K562 (cell line): ENCODE results near the gene PRCP. TPM values are rescaled to one million over a fixed set of nuclear protein-coding genes. Genes with fewer than 3 reads are reported as not detected.

Experiments
- ATAC-seq: fragments of 200-7000 bp; cut with Tn5 transposase; 3 replicates; pipeline ENCODE4 v1.9.1; 2020; ENCODE audit warnings: moderate library complexity
- BruUV-seq: library from RNA; stranded (reverse); fragments of 400-500 nt; replicated peaks from 2 replicates; lab custom pipeline; 2021; lab: Mats Ljungman, UMichigan
- CTCF ChIA-PET: fragments of 300-600 bp; formaldehyde crosslinking; extraction: SDS; loops from one replicate; lab custom pipeline; 2021; ENCODE audit warnings: low intra/inter-chr PET ratio; lab: Yijun Ruan, JAX
- POLR2A ChIA-PET: fragments of 300-600, 350-650 bp; sonication (Branson Sonifier 250); formaldehyde crosslinking; extraction: SDS; loops from one replicate; lab custom pipeline; 2021; ENCODE audit warnings: antibody characterized with exemption, inconsistent platforms; lab: Yijun Ruan, JAX
- DNase-seq, 4 experiments: peaks; one replicate each; pipeline versions ENCODE4 v3.0.0 to v3.0.0-alpha.2; 2011 to 2018; ENCODE audit warnings: low spot score in 3 of 4, mixed read lengths in 3 of 4; ENCODE audit errors: extremely low read depth in 1 of 4
- FAIRE-seq: peaks from 2 replicates; lab custom pipeline; 2011; peaks lifted over from hg19 to GRCh38; lab: Jason Lieb, UNC
- H2AFZ ChIP-seq: 2 replicates; pipeline ENCODE4 v1.6.0; 2011; ENCODE audit warnings: low read depth, low read length, control low read depth, inconsistent platforms
- H3K27ac ChIP-seq: fragments of 200-600 bp; 3 replicates; pipeline ENCODE4 v1.8.0; 2011; ENCODE audit warnings: low read depth, mild to moderate bottlenecking, control low read depth, inconsistent platforms, low read length, moderate library complexity, mixed read lengths; ENCODE audit errors: extremely low read depth
- H3K27me3 ChIP-seq, 2 experiments: fragments of 300-600 bp in 1 of 2; 2 replicates in 1 of 2; 3 replicates in 1 of 2; pipeline versions ENCODE4 v1.6.0 to v1.8.0; 2011; ENCODE audit warnings: inconsistent platforms in 2 of 2, low read length in 2 of 2, mild to moderate bottlenecking in 1 of 2, mixed read lengths in 1 of 2, moderate library complexity in 1 of 2; ENCODE audit not compliant: control insufficient read depth in 2 of 2, insufficient read depth in 2 of 2
- H3K36me3 ChIP-seq: fragments of 300-600 bp; 3 replicates; pipeline ENCODE4 v1.8.0; 2011; ENCODE audit warnings: mild to moderate bottlenecking, low read length, inconsistent platforms; ENCODE audit not compliant: control insufficient read depth, insufficient read depth
- H3K4me1 ChIP-seq, 2 experiments: fragments of 200-600 bp in 1 of 2; replicated peaks in 1 of 2; 2 replicates in 1 of 2; 3 replicates in 1 of 2; pipeline versions ENCODE4 v1.5.1 to v1.8.0; 2011; ENCODE audit warnings: inconsistent platforms in 2 of 2, low read length in 2 of 2, mild to moderate bottlenecking in 1 of 2, mixed read lengths in 1 of 2, moderate library complexity in 1 of 2; ENCODE audit not compliant: control insufficient read depth in 2 of 2, insufficient read depth in 2 of 2
- H3K4me2 ChIP-seq: 2 replicates; pipeline ENCODE4 v1.6.1; 2011; ENCODE audit warnings: low read length, control low read depth, inconsistent platforms, mixed read lengths; ENCODE audit not compliant: insufficient read depth
- H3K4me3 ChIP-seq: fragments of 200-600 bp; sonication (generic), shearing (Covaris generic); 2 replicates; pipeline ENCODE4 v1.5.1; 2016; ENCODE audit warnings: control low read depth, inconsistent platforms
- H3K79me2 ChIP-seq: fragments of 200-600 bp; 3 replicates; pipeline ENCODE4 v1.8.0; 2011; ENCODE audit warnings: low read length, inconsistent platforms; ENCODE audit not compliant: control insufficient read depth, insufficient read depth
- H3K9ac ChIP-seq, 2 experiments: 2 replicates each; pipeline versions ENCODE4 v1.6.0 to v1.6.1; 2011; ENCODE audit warnings: low read depth in 2 of 2, low read length in 2 of 2, control low read depth in 1 of 2, inconsistent platforms in 1 of 2, mild to moderate bottlenecking in 1 of 2, mixed read lengths in 1 of 2; ENCODE audit not compliant: insufficient read depth in 1 of 2
- H3K9me1 ChIP-seq: one replicate; pipeline ENCODE4 v1.6.0; 2011; ENCODE audit warnings: inconsistent platforms, mild to moderate bottlenecking, low read length, moderate library complexity; ENCODE audit not compliant: control insufficient read depth, insufficient read depth
- H3K9me3 ChIP-seq: replicated peaks from 2 replicates; pipeline ENCODE4 v1.5.1; 2011; ENCODE audit warnings: low read depth, low read length, inconsistent platforms; ENCODE audit not compliant: control insufficient read depth, insufficient read depth
- H4K20me1 ChIP-seq: replicated peaks from 2 replicates; pipeline ENCODE4 v1.6.1; 2011; ENCODE audit warnings: low read length, inconsistent platforms, mixed read lengths; ENCODE audit not compliant: control insufficient read depth, insufficient read depth
- ATF7 ChIP-seq: fragments of 450-650 bp; IDR thresholded peaks from 2 replicates; pipeline ENCODE4 v1.7.1; 2014; ENCODE audit warnings: mild to moderate bottlenecking, moderate library complexity
- DMBX1 ChIP-seq: fragments of 250-450 bp; sonication (Bioruptor Pico); IDR thresholded peaks from 2 replicates; pipeline ENCODE4 v1.8.0; 2022; ENCODE audit warnings: inconsistent platforms, mild to moderate bottlenecking, moderate library complexity, borderline replicate concordance
- E2F1 ChIP-seq: sonication (generic); formaldehyde crosslinking; IDR thresholded peaks from 2 replicates; pipeline ENCODE4 v1.8.1; 2023; ENCODE audit warnings: mild to moderate bottlenecking, missing genetic modification reagents, moderate library complexity
- ETS2 ChIP-seq: IDR thresholded peaks from 2 replicates; pipeline ENCODE4 v1.6.1; 2016; ENCODE audit warnings: borderline replicate concordance, missing genetic modification characterization, mild to moderate bottlenecking, moderate library complexity, missing compliant biosample characterization; ENCODE audit not compliant: poor library complexity, severe bottlenecking
- FOS ChIP-seq: IDR thresholded peaks from 3 replicates; pipeline ENCODE4 v1.6.1; 2011; ENCODE audit not compliant: insufficient read length; ENCODE audit errors: extremely low read depth
- GTF2E2 ChIP-seq: fragments of 200-800 bp; sonication (Bioruptor generic); IDR thresholded peaks from 2 replicates; pipeline ENCODE4 v1.6.1; 2016; ENCODE audit warnings: missing genetic modification characterization, missing compliant biosample characterization
- HLTF ChIP-seq: fragments of 450-650 bp; IDR thresholded peaks from 2 replicates; pipeline ENCODE4 v1.6.1; 2016
- MAX ChIP-seq: sonication (generic); formaldehyde crosslinking; IDR thresholded peaks from 2 replicates; pipeline ENCODE4 v1.9.0; 2022; ENCODE audit warnings: mild to moderate bottlenecking, missing genetic modification reagents
- MYBL2 ChIP-seq, 2 experiments: fragments of 450-650 bp in 1 of 2; sonication (generic) in 1 of 2; formaldehyde crosslinking in 1 of 2; IDR thresholded peaks; 2 replicates each; pipeline versions ENCODE4 v1.6.1 to v1.8.1; 2017 to 2022; ENCODE audit warnings: borderline replicate concordance in 1 of 2, inconsistent platforms in 1 of 2, low read depth in 1 of 2, mild to moderate bottlenecking in 1 of 2, missing genetic modification reagents in 1 of 2, moderate library complexity in 1 of 2
- NFXL1 ChIP-seq: fragments of 450-650 bp; formaldehyde crosslinking; IDR thresholded peaks from 2 replicates; pipeline ENCODE4 v1.4.0; 2021; ENCODE audit warnings: mild to moderate bottlenecking
- POLR2AphosphoS2 ChIP-seq: IDR thresholded peaks from 2 replicates; pipeline ENCODE4 v1.6.1; 2012; ENCODE audit warnings: low read length, improper control_type of control experiment
- SMAD1 ChIP-seq: fragments of 150-350 bp; IDR thresholded peaks from 2 replicates; pipeline ENCODE4 v1.6.1; 2014; ENCODE audit warnings: low read length, low read depth; ENCODE audit not compliant: partially characterized antibody
- SMARCC2 ChIP-seq: fragments of 450-650 bp; IDR thresholded peaks from 2 replicates; pipeline ENCODE4 v1.6.1; 2017; ENCODE audit warnings: antibody characterized with exemption, moderate library complexity, mild to moderate bottlenecking, low read depth
- TCFL5 ChIP-seq: fragments of 250-450 bp; sonication (Bioruptor Pico); conservative IDR thresholded peaks from 2 replicates; pipeline ENCODE4 v1.6.1; 2021; ENCODE audit warnings: mild to moderate bottlenecking, moderate library complexity, matching md5 sums
- THAP12 ChIP-seq: fragments of 250-450 bp; sonication (Bioruptor Pico); IDR thresholded peaks from 2 replicates; pipeline ENCODE4 v1.9.0; 2021; ENCODE audit warnings: mild to moderate bottlenecking, inconsistent platforms
- ZFX ChIP-seq: sonication (generic); formaldehyde crosslinking; IDR thresholded peaks from 2 replicates; pipeline ENCODE4 v1.8.0; 2022; ENCODE audit warnings: mild to moderate bottlenecking, missing genetic modification reagents, moderate library complexity
- ZNF384 ChIP-seq: IDR thresholded peaks from 2 replicates; pipeline ENCODE4 v1.6.1; 2012; ENCODE audit warnings: low read depth, low read length, improper control_type of control experiment
- ZNF436 ChIP-seq: fragments of 250-450, 450-650 bp; sonication (Bioruptor Pico); formaldehyde crosslinking; IDR thresholded peaks from 2 replicates; pipeline ENCODE4 v1.7.0; 2020; ENCODE audit warnings: mild to moderate bottlenecking
- WGBS: fragments of 100-300 bp; shearing (Covaris generic); methylation state at CpG from one replicate; pipeline ENCODE4 v1.1.6; 2016; ENCODE audit warnings: low coverage, mixed read lengths; ENCODE audit not compliant: insufficient coverage; ENCODE audit errors: missing lambda C conversion rate; 5-methylcytosine and 5-hydroxymethylcytosine counted together
- in situ Hi-C: fragments of 300-500 bp; cut with MboI; formaldehyde crosslinking; loops from 4 replicates; pipeline ENCODE4 v1.15.0; 2018; ENCODE audit warnings: inconsistent platforms, mixed read lengths
- intact Hi-C: fragments of 100-400 bp; cut with micrococcal nuclease; formaldehyde crosslinking; loops from 2 replicates; pipeline ENCODE4 v1.14.2; 2022
- polyA plus RNA-seq, 8 experiments: library from polyadenylated mRNA; depleted of rRNA in 4 of 8; stranded (reverse) in 5 of 8; unstranded in 3 of 8; fragments of >200 nt; fragmentation: Nextera tagmentation in 2 of 8; fragmentation: Illumina TruSeq in 1 of 8; extraction: Ambion mirVana in 2 of 8; extraction: Trizol in 1 of 8; gene quantifications; 2 replicates each; pipeline versions ENCODE4 v1.2.1 to v1.2.3, GENCODE V29; 2011 to 2014; ENCODE audit warnings: inconsistent platforms in 1 of 8, missing spikeins in 1 of 8
- total RNA-seq, 7 experiments: library from RNA; depleted of rRNA in 6 of 7; stranded (reverse); fragments of >200 nt in 6 of 7; fragmentation: Illumina TruSeq in 2 of 7; extraction: Trizol in 2 of 7; gene quantifications; 2 replicates each; pipeline versions ENCODE4 v1.2.1 to v1.2.3, GENCODE V29; 2011 to 2021; ENCODE audit warnings: low replicate concordance in 1 of 7

PRCP gene
- total and polyA plus RNA-seq, 9 of the 15 experiments (the other 6 are each of a cell fraction or from before 2014, with no cell fraction given), result 9.5 to 43.1 (median 23.2) TPM

- Histone ChIP-seq H3K9ac (no peak overlapping the region), H3K9me1 (no peaks in the 10 kb centered on the region), H3K36me3 (no peaks in the 10 kb centered on the region), H2AFZ (no peak overlapping the region), H3K27ac (no peak overlapping the region), H4K20me1 (no peaks in the 10 kb centered on the region), H3K9me3 (no peaks in the 10 kb centered on the region), H3K4me2 (no peak overlapping the region), H3K4me3 (no peak overlapping the region), H3K4me1 (peaks cover 8 to 18% of the 10 kb centered on the region in 2 experiments), H3K79me2 (peaks cover 39% of the 10 kb centered on the region), H3K27me3 (no peaks in the 10 kb centered on the region)
- POLR2A ChIA-PET, result no interaction called here
- BruUV-seq, result no TSS peak
- TF ChIP-seq ZFX, result no peak
- no peak for TF ChIP-seq ETS2 (tag)
- no peak for TF ChIP-seq NFXL1
- TF ChIP-seq MAX, result no peak
- no peak for TF ChIP-seq E2F1 (CRISPR knock-in tag)
- TF ChIP-seq HLTF, result no peak
- TF ChIP-seq ZNF436 (CRISPR knock-in tag), result no peak
- no peak for TF ChIP-seq TCFL5 (CRISPR knock-in tag)
- no peak for TF ChIP-seq POLR2AphosphoS2
- TF ChIP-seq SMARCC2, result no peak
- no peak for TF ChIP-seq DMBX1 (CRISPR knock-in tag)
- no peak for TF ChIP-seq ATF7
- no peak for TF ChIP-seq THAP12 (CRISPR knock-in tag)
- TF ChIP-seq FOS, result no peak
- no peak for TF ChIP-seq MYBL2 (IDR thresholded peaks at IDR 0.05; ENCODE audit: low read depth)
- no peak for TF ChIP-seq MYBL2 (CRISPR knock-in tag; IDR thresholded peaks at IDR 0.05; ENCODE audit: borderline replicate concordance)
- TF ChIP-seq ZNF384, result no peak
- no peak for TF ChIP-seq GTF2E2 (tag)
- no peak for TF ChIP-seq SMAD1
- WGBS, result 0% methylated on average over 1 of the region's 1 CpG
- ATAC-seq (no peak), DNase-seq (no peak), FAIRE-seq (no peak)
- in situ Hi-C loops (no loop called here), intact Hi-C loops (no loop called here)
- CTCF ChIA-PET, result interaction anchor here (1.0 kb wide), 1 partner anchor 180 kb away, joined by 3 read pairs; no protein-coding TSS in a partner anchor
Observed at GRCh38 chr11:82898241-82898640, 2.0 kb downstream of the PRCP start.
